ENCODE measurements around the gene MBD3L4.
"Not testable (repeated sequence)": the region's sequence is repeated elsewhere in the genome, so short reads cannot be mapped to it uniquely, and the experiment has no call there.

The MBD3L4 gene

DNA sequence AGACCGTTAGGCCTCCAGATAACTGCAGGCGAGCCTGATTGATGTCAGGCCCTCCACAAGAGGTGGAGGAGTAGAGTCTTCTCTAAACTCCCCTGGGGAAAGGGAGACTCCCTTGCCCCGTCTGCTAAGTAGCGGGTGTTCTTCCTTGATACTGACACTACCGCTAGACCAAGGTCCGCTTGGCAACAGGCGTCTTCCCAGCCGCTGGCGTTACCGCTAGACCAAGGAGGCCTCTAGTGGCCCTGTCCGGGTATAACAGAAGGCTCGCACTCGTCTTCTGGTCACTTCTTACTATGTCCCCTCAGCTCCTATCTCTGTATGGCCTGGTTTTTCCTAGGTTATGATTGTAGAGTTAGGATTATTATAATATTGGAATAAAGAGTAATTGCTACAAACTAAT lies 27.1 kb upstream of the MBD3L4 start:
- not testable (repeated sequence) for H3K4me1 ChIP-seq (ENCODE audit: control insufficient read depth, insufficient read depth, low read length); H3K4me2 ChIP-seq (ENCODE audit: low read length); H3K4me3 ChIP-seq (ENCODE audit: low read length); H3K9me3 ChIP-seq (replicated peaks; ENCODE audit: low read length); H3K9ac ChIP-seq (ENCODE audit: low read depth, low read length); H3K36me3 ChIP-seq (ENCODE audit: insufficient read depth, low read length); H3K27me3 ChIP-seq (ENCODE audit: control insufficient read depth, insufficient read depth, low read length)

DNA sequence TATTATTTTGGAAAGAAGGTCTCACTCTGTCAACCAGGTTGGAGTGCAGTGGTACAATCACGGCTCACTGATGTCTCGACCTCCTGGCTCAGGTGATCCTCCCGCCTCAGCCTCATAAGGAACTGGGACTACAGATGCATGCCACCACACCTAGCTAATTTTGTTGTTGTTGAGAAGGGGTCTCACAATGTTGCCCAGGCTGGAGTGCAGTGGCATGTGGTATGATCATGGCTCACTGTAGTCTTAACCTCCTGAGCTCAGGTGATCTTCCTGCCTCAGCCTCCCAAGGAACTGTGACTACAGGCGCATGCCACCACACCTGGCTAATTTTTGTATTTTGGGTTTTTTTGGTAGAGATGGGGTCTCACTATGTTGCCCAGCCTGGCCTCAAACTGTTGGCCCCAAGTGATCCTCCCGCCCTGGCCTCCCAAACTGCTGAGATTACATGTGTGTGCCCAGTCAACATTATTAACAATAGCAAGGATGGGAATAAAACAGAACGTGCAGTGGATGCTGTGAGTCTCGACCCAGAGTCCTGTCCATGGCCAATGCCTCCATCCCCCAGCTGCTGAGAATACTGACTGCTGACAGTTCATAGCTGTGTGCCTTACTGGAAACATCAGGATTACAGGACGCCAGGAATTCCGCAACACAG lies 23.9 kb upstream of the MBD3L4 start:
- Histone ChIP-seq H3K9me3 (replicated peaks; ENCODE audit: low read length) (no peaks in the 10 kb centered on the region), H3K36me3 (ENCODE audit: insufficient read depth, low read length) (no peaks in the 10 kb centered on the region), H3K27me3 (ENCODE audit: control insufficient read depth, insufficient read depth, low read length) (no peaks in the 10 kb centered on the region), H3K4me1 (ENCODE audit: control insufficient read depth, insufficient read depth, low read length) (no peaks in the 10 kb centered on the region), H3K4me3 (ENCODE audit: low read length) (no peak overlapping the region), H3K9ac (ENCODE audit: low read depth, low read length) (no peak overlapping the region), H3K4me2 (ENCODE audit: low read length) (no peak overlapping the region)

DNA sequence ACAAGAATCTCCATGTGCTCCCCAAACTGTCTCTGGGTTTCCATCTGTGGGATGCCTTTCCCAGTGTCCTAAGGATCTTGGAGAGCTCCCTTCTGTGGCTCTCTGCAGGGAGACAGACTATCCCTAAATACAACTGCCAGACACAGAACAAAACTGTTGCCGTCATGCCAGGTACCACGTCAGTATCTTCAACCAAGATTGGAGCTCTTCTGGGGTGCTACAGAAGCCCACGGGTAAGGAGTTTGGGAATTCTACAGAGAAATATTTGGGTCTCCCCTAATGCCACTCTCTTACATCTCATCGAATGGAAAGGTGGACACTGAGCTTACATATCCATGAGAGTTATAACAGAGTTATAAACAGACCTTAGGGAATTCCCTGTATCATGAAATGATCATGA lies 23.4 kb upstream of the MBD3L4 start:
- Histone ChIP-seq H3K9ac (ENCODE audit: low read depth, low read length) (no peak overlapping the region), H3K27me3 (ENCODE audit: control insufficient read depth, insufficient read depth, low read length) (no peaks in the 10 kb centered on the region), H3K4me2 (ENCODE audit: low read length) (no peak overlapping the region), H3K4me1 (ENCODE audit: control insufficient read depth, insufficient read depth, low read length) (no peaks in the 10 kb centered on the region), H3K36me3 (ENCODE audit: insufficient read depth, low read length) (no peaks in the 10 kb centered on the region), H3K4me3 (ENCODE audit: low read length) (no peak overlapping the region), H3K9me3 (replicated peaks; ENCODE audit: low read length) (no peaks in the 10 kb centered on the region)

DNA sequence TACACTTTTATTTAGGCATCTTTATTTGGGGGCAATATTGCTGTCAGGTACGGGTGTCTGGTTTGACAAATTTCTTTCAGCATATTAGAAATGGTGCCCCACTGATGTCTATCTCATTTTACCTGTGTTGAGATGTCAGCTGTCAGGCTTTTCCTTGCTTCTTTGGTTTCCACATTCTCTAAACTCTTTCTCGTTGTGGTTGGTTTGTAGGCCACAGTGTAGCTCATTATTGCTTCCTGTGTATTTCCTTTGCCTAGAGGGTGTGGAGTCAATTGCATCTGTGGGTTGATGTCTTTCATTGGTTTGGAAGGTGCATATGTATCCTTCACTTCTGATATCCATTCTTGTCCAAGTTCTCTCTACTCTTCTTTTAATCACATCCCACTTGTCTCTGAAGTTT lies 20.0 kb upstream of the MBD3L4 start:
- H3K4me1 ChIP-seq (ENCODE audit: control insufficient read depth, insufficient read depth, low read length); H3K27me3 ChIP-seq (ENCODE audit: control insufficient read depth, insufficient read depth, low read length); H3K4me3 ChIP-seq (ENCODE audit: low read length); H3K9ac ChIP-seq (ENCODE audit: low read depth, low read length); H3K9me3 ChIP-seq (replicated peaks; ENCODE audit: low read length); H3K4me2 ChIP-seq (ENCODE audit: low read length); H3K36me3 ChIP-seq (ENCODE audit: insufficient read depth, low read length): not testable (repeated sequence)

DNA sequence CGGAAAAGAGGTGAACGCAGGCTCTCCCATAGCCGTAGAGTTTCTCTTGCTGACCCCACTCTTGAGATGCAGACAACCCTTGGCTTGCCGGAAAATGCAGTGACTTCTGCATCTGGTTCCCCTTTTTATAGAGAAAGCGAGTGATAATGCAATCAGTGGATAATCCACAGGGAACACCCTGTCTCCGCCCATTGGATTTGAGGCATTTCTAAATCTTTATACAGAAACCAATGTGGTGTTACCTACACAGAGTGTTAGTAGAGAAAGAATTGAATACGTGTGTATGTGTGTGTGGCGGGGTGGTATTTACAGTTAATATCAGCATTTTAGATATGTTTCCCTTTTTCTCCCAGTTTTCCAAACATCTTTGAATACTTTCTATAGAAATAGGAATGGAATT lies 18.6 kb upstream of the MBD3L4 start, which contains the start of gene MBD3L3:
TSS of gene MBD3L3 (minus strand) at position 101 of the 400 bp plus-strand sequence. CDS start at position 30, 71 bp downstream.
- H3K9me3 ChIP-seq (replicated peaks; ENCODE audit: low read length); H3K4me3 ChIP-seq (ENCODE audit: low read length); H3K4me1 ChIP-seq (ENCODE audit: control insufficient read depth, insufficient read depth, low read length); H3K36me3 ChIP-seq (ENCODE audit: insufficient read depth, low read length); H3K9ac ChIP-seq (ENCODE audit: low read depth, low read length); H3K4me2 ChIP-seq (ENCODE audit: low read length); H3K27me3 ChIP-seq (ENCODE audit: control insufficient read depth, insufficient read depth, low read length): not testable (repeated sequence)

DNA sequence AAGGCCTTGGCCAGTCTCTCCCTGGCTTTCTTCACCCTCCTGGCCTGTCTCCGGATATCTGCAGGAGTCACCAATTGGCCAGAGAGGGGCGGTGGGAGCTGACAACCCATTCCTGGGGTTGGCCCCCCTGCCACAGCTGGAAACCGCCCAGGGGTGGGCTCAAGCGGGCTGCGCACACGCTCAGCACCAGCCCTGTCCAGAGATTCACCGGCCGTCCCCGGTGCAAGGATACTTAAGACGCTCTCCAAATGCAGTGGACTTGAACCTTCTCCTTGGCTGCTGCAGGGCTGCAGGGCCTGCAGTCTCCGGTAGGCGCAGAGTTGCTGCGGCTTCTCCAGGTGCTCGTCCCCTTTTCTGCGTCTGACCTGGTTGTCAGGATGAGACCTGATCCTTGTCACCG lies 16.4 kb upstream of the MBD3L4 start:
- not testable (repeated sequence) for H3K4me3 ChIP-seq (ENCODE audit: low read length); H3K9me3 ChIP-seq (replicated peaks; ENCODE audit: low read length); H3K4me2 ChIP-seq (ENCODE audit: low read length); H3K36me3 ChIP-seq (ENCODE audit: insufficient read depth, low read length); H3K9ac ChIP-seq (ENCODE audit: low read depth, low read length); H3K4me1 ChIP-seq (ENCODE audit: control insufficient read depth, insufficient read depth, low read length); H3K27me3 ChIP-seq (ENCODE audit: control insufficient read depth, insufficient read depth, low read length)

DNA sequence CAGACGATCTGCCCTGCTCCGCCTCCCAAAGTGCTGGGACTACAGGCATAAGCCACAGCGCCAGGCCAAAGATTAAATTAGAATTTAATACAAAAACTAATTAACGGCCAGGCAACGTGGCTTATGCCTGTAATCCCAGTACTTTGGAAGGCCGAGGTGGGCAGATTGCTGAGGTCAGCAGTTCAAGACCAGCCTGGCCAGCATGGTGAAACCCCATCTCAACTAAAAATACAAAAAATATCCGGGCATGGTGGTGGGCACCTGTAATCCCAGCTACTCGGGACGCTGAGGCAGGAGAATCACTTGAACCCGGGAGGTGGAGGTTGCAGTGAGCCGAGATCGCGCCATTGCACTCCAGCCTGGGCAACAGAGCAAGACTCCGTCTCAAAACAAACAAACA lies 15.7 kb upstream of the MBD3L4 start:
- H3K9ac ChIP-seq (ENCODE audit: low read depth, low read length); H3K27me3 ChIP-seq (ENCODE audit: control insufficient read depth, insufficient read depth, low read length); H3K9me3 ChIP-seq (replicated peaks; ENCODE audit: low read length); H3K4me3 ChIP-seq (ENCODE audit: low read length); H3K4me2 ChIP-seq (ENCODE audit: low read length); H3K4me1 ChIP-seq (ENCODE audit: control insufficient read depth, insufficient read depth, low read length); H3K36me3 ChIP-seq (ENCODE audit: insufficient read depth, low read length): not testable (repeated sequence)

DNA sequence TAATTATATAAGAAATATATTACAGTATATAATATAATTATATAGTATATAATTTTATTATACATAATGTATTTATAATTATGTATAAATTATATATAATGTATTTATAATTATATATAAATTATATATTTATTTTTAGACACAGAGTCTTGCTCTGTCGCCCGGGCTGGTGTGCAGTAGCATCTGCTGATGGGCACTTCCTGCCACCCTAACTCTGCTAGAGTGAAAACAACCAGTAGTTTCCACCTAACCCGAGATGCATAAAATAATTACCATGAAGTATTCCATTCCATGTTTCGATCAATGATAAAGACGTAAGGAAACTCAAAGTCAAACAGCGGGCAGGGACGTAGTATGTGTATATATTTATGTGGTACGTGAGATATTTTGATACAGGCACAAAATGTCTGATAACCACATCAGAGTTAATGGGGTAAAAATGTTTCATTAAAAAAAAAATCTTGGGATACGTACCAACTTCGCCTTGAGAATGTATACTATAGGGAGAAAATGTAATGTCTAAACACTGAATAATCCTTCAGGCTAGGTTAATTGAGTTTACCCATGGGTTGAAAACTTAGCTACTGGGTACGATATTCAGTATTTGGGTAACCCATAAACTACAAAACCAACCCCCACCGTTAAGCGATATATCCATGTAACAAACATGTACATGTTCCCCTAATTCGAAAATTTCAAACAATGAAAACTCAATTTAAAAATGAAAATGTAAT lies 14.8 kb upstream of the MBD3L4 start:
- not testable (repeated sequence) for H3K27me3 ChIP-seq (ENCODE audit: control insufficient read depth, insufficient read depth, low read length); H3K9ac ChIP-seq (ENCODE audit: low read depth, low read length); H3K4me1 ChIP-seq (ENCODE audit: control insufficient read depth, insufficient read depth, low read length); H3K4me3 ChIP-seq (ENCODE audit: low read length); H3K4me2 ChIP-seq (ENCODE audit: low read length); H3K36me3 ChIP-seq (ENCODE audit: insufficient read depth, low read length); H3K9me3 ChIP-seq (replicated peaks; ENCODE audit: low read length)

DNA sequence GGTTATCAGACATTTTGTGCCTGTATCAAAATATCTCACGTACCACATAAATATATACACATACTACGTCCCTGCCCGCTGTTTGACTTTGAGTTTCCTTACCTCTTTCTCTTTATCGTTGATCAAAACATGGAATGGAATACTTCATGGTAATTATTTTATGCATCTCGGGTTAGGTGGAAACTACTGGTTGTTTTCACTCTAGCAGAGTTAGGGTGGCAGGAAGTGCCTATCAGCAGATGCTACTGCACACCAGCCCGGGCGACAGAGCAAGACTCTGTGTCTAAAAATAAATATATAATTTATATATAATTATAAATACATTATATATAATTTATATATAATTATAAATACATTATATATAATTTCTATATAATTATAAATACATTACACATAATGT lies 12.9 kb upstream of the MBD3L4 start:
- not testable (repeated sequence) for H3K9me3 ChIP-seq (replicated peaks; ENCODE audit: low read length); H3K4me1 ChIP-seq (ENCODE audit: control insufficient read depth, insufficient read depth, low read length); H3K36me3 ChIP-seq (ENCODE audit: insufficient read depth, low read length); H3K27me3 ChIP-seq (ENCODE audit: control insufficient read depth, insufficient read depth, low read length); H3K9ac ChIP-seq (ENCODE audit: low read depth, low read length); H3K4me3 ChIP-seq (ENCODE audit: low read length); H3K4me2 ChIP-seq (ENCODE audit: low read length)

DNA sequence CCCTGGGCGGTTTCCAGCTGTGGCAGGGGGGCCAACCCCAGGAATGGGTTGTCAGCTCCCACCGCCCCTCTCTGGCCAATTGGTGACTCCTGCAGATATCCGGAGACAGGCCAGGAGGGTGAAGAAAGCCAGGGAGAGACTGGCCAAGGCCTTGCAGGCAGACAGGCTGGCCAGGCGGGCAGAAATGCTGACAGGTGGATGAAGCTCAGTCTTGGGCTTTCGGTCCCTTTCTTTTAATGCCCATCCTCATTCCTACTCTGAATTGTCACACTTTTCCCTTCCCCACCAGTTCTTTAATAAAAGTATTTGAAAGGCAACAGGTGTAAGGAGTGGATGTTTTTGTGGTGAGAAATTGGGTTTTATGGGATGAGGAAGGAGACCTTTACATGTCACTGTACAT lies 11.4 kb upstream of the MBD3L4 start:
- not testable (repeated sequence) for H3K27me3 ChIP-seq (ENCODE audit: control insufficient read depth, insufficient read depth, low read length); H3K4me1 ChIP-seq (ENCODE audit: control insufficient read depth, insufficient read depth, low read length); H3K9me3 ChIP-seq (replicated peaks; ENCODE audit: low read length); H3K9ac ChIP-seq (ENCODE audit: low read depth, low read length); H3K36me3 ChIP-seq (ENCODE audit: insufficient read depth, low read length); H3K4me2 ChIP-seq (ENCODE audit: low read length); H3K4me3 ChIP-seq (ENCODE audit: low read length)

DNA sequence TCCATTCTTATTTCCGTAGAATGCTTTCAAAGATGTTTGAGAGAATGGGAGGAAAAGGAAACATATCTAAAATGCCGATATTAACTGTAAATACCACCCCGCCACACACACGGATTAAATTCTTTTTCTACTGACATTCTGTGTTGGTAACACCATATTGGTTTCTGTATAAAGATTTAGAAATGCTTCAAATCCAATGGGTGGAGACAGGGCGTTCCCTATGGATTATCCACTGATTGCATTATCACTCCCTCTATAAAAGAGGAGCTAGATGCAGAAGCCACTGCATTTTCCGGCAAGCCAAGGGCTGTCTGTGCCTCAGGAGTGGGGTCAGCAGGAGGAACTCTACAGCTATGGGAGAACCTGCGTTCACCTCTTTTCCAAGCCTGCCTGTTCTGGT lies 9.0 kb upstream of the MBD3L4 start, which contains the start of gene MBD3L2:
TSS of gene MBD3L2 (plus strand) at position 301 of the 400 bp plus-strand sequence. CDS start at position 354, 53 bp downstream.
- not testable (repeated sequence) for H3K9ac ChIP-seq (ENCODE audit: low read depth, low read length); H3K27me3 ChIP-seq (ENCODE audit: control insufficient read depth, insufficient read depth, low read length); H3K4me1 ChIP-seq (ENCODE audit: control insufficient read depth, insufficient read depth, low read length); H3K36me3 ChIP-seq (ENCODE audit: insufficient read depth, low read length); H3K4me3 ChIP-seq (ENCODE audit: low read length); H3K4me2 ChIP-seq (ENCODE audit: low read length); H3K9me3 ChIP-seq (replicated peaks; ENCODE audit: low read length)

DNA sequence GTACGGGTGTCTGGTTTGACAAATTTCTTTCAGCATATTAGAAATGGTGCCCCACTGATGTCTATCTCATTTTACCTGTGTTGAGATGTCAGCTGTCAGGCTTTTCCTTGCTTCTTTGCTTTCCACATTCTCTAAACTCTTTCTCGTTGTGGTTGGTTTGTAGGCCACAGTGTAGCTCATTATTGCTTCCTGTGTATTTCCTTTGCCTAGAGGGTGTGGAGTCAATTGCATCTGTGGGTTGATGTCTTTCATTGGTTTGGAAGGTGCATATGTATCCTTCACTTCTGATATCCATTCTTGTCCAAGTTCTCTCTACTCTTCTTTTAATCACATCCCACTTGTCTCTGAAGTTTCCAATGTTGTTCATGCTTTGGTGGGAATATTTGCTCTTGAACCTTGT lies 1.6 kb upstream of the MBD3L4 start:
- not testable (repeated sequence) for H3K4me3 ChIP-seq (ENCODE audit: low read length); H3K4me1 ChIP-seq (ENCODE audit: control insufficient read depth, insufficient read depth, low read length); H3K9me3 ChIP-seq (replicated peaks; ENCODE audit: low read length); H3K9ac ChIP-seq (ENCODE audit: low read depth, low read length); H3K4me2 ChIP-seq (ENCODE audit: low read length); H3K27me3 ChIP-seq (ENCODE audit: control insufficient read depth, insufficient read depth, low read length); H3K36me3 ChIP-seq (ENCODE audit: insufficient read depth, low read length)
